Aorta (tissue), 5 donors: ENCODE measurements around the gene ZNF277. TPM values are rescaled to one million over a fixed set of nuclear protein-coding genes. Genes with fewer than 3 reads are reported as not detected.

Source experiments
- ATAC-seq: fragments of 200-7000 bp; cut with Tn5 transposase; one replicate; pipeline ENCODE4 v1.9.1; 2022; ENCODE audit warnings: moderate library complexity; ENCODE audit not compliant: low FRiP score
- DNase-seq, 2 donors: peaks; one replicate each; pipeline ENCODE4 v3.0.0-alpha.2; 2020
- H3K27ac ChIP-seq, 2 donors: one replicate each; pipeline ENCODE4 v1.5.1; 2013; ENCODE audit warnings: low read length in 2 of 2, mild to moderate bottlenecking in 2 of 2, moderate library complexity in 2 of 2, control low read depth in 1 of 2, inconsistent platforms in 1 of 2, low read depth in 1 of 2
- H3K27me3 ChIP-seq, 2 donors: one replicate each; pipeline ENCODE4 v1.6.1; 2013; ENCODE audit warnings: control low read depth in 1 of 2, low read length in 1 of 2, mild to moderate bottlenecking in 1 of 2, moderate library complexity in 1 of 2; ENCODE audit not compliant: insufficient read depth in 2 of 2, control insufficient read depth in 1 of 2
- H3K36me3 ChIP-seq, 2 donors: one replicate each; pipeline ENCODE4 v1.6.1; 2013; ENCODE audit warnings: control low read depth in 1 of 2, low read length in 1 of 2, mild to moderate bottlenecking in 1 of 2; ENCODE audit not compliant: insufficient read depth in 2 of 2, control insufficient read depth in 1 of 2
- H3K4me1 ChIP-seq, 2 donors: one replicate each; pipeline ENCODE4 v1.6.1; 2013; ENCODE audit warnings: low read length in 2 of 2, control low read depth in 1 of 2, mild to moderate bottlenecking in 1 of 2, moderate library complexity in 1 of 2; ENCODE audit not compliant: insufficient read depth in 2 of 2, control insufficient read depth in 1 of 2
- H3K4me3 ChIP-seq, 2 donors: one replicate each; pipeline ENCODE4 v1.5.1; 2013; ENCODE audit warnings: low read length in 2 of 2, control low read depth in 1 of 2, mild to moderate bottlenecking in 1 of 2
- H3K9me3 ChIP-seq: one replicate; pipeline ENCODE4 v1.6.1; 2013; ENCODE audit warnings: mild to moderate bottlenecking, low read length; ENCODE audit not compliant: control insufficient read depth
- WGBS, 2 donors: extraction: QIAGEN DNeasy Blood & Tissue Kit; methylation state at CpG; one replicate each; pipeline ENCODE4 v1.1.7; 2013; 5-methylcytosine and 5-hydroxymethylcytosine counted together
- intact Hi-C, 2 donors: fragments of 100-400 bp; cut with DNase I; formaldehyde crosslinking; loops; one replicate each; pipeline versions ENCODE4 v1.14.2 to v1.15.0; 2022
- polyA plus RNA-seq, 2 donors: library from polyadenylated mRNA; stranded (reverse); fragments of 200-250 nt; gene quantifications; one replicate each; pipeline ENCODE4 v1.2.3, GENCODE V29; 2013
- total RNA-seq, 2 donors: library from RNA; stranded (reverse); fragmentation: NEBNext Ultra II Directional; extraction: Animal tissue kit (Norgen Biotek cat#: 25700); gene quantifications; one replicate each; pipeline ENCODE4 v1.2.1, GENCODE V29; 2021
- donor health status: healthy with polysubstance abuse.
- donor health status: Bipolar disorder and iron deficiency.
- donor health status: DM: no; HTN: no; CAD: no.
- donor health status: DM: no; HTN: no; CAD: no.
- donor health status: DM: yes; HTN: yes; CAD: no.

The ZNF277 gene
- total and polyA plus RNA-seq, 4 donors = 17.8 to 41.6 (median 21.0) TPM

GRCh38 chr7:112360681-112361080 is 154.2 kb downstream of the ZNF277 start:
- no peaks in the 10 kb centered on the region for H3K27me3 ChIP-seq
- DNase-seq (no peak), ATAC-seq (no peak)
- H3K36me3 ChIP-seq = no peaks in the 10 kb centered on the region
- 67 to 69% methylated on average over 8 of the region's 8 CpGs for WGBS, 2 donors
- intact Hi-C loops = no loop called here
- no peak overlapping the region for H3K4me3 ChIP-seq
- no peaks in the 10 kb centered on the region for H3K9me3 ChIP-seq
- H3K27ac ChIP-seq = no peak overlapping the region
- H3K4me1 ChIP-seq = no peaks in the 10 kb centered on the region

- Histone ChIP-seq H3K36me3 (no peaks in the 10 kb centered on the region), H3K27me3 (no peaks in the 10 kb centered on the region), H3K27ac (peak overlapping the region in 1 of 2 donors; percentile 16), H3K9me3 (no peaks in the 10 kb centered on the region), H3K4me1 (no peaks in the 10 kb centered on the region), H3K4me3 (no peak overlapping the region)
- ATAC-seq (no peak), DNase-seq (no peak)
- 59 to 61% methylated on average over 3 of the region's 3 CpGs for WGBS, 2 donors
- intact Hi-C loops = no loop called here
Measured at GRCh38 chr7:112361154-112361553, 154.7 kb downstream of the ZNF277 start.

GRCh38 chr7:112362053-112362650 is 155.7 kb downstream of the ZNF277 start:
- DNase-seq = no peak
- ATAC-seq = no peak
- intact Hi-C loops = no loop called here
- H3K27ac ChIP-seq = no peak overlapping the region
- H3K36me3 ChIP-seq = no peaks in the 10 kb centered on the region
- H3K27me3 ChIP-seq = no peaks in the 10 kb centered on the region
- H3K4me3 ChIP-seq = no peak overlapping the region
- no peaks in the 10 kb centered on the region for H3K4me1 ChIP-seq
- H3K9me3 ChIP-seq = no peaks in the 10 kb centered on the region
- 88 to 92% methylated on average over 2 of the region's 2 CpGs for WGBS, 2 donors

GRCh38 chr7:112362731-112363131 is 156.2 kb downstream of the ZNF277 start:
- H3K4me3 ChIP-seq = no peak overlapping the region

GRCh38 chr7:112364388-112364787 is 157.9 kb downstream of the ZNF277 start:
- Histone ChIP-seq H3K4me3 (no peak overlapping the region), H3K27me3 (no peaks in the 10 kb centered on the region), H3K36me3 (no peaks in the 10 kb centered on the region), H3K4me1 (no peaks in the 10 kb centered on the region), H3K27ac (no peak overlapping the region), H3K9me3 (no peaks in the 10 kb centered on the region)
- 98 to 100% methylated on average over 1 of the region's 1 CpG for WGBS, 2 donors
- ATAC-seq = no peak
- intact Hi-C loops = no loop called here
- DNase-seq = no peak

More at GRCh38 chr7:112362731-112363131, 156.2 kb downstream of the ZNF277 start:
- no peak for DNase-seq
- Histone ChIP-seq H3K27ac (no peak overlapping the region), H3K4me1 (no peaks in the 10 kb centered on the region), H3K9me3 (no peaks in the 10 kb centered on the region), H3K36me3 (no peaks in the 10 kb centered on the region), H3K27me3 (no peaks in the 10 kb centered on the region)
- intact Hi-C loops = no loop called here
- no peak for ATAC-seq
- 14 to 18% methylated on average over 8 of the region's 8 CpGs for WGBS, 2 donors

GRCh38 chr7:112365551-112365950 is 159.1 kb downstream of the ZNF277 start:
- Histone ChIP-seq H3K27ac (no peak overlapping the region), H3K9me3 (no peaks in the 10 kb centered on the region), H3K4me1 (no peaks in the 10 kb centered on the region), H3K36me3 (no peaks in the 10 kb centered on the region), H3K4me3 (no peak overlapping the region), H3K27me3 (no peaks in the 10 kb centered on the region)
- intact Hi-C loops = no loop called here
- DNase-seq = no peak
- no peak for ATAC-seq
- 96 to 100% methylated on average over 3 of the region's 3 CpGs for WGBS, 2 donors

- Histone ChIP-seq H3K9me3 (no peaks in the 10 kb centered on the region), H3K4me1 (no peaks in the 10 kb centered on the region), H3K36me3 (no peaks in the 10 kb centered on the region), H3K4me3 (no peak overlapping the region), H3K27me3 (no peaks in the 10 kb centered on the region), H3K27ac (no peak overlapping the region)
- ATAC-seq (no peak), DNase-seq (no peak)
- intact Hi-C loops = no loop called here
- 96 to 100% methylated on average over 1 of the region's 1 CpG for WGBS, 2 donors
Measured at GRCh38 chr7:112366886-112367285, 160.4 kb downstream of the ZNF277 start.

- DNase-seq (no peak), ATAC-seq (no peak)
- Histone ChIP-seq H3K9me3 (no peaks in the 10 kb centered on the region), H3K27ac (no peak overlapping the region), H3K36me3 (no peaks in the 10 kb centered on the region), H3K27me3 (no peaks in the 10 kb centered on the region), H3K4me3 (no peak overlapping the region), H3K4me1 (no peaks in the 10 kb centered on the region)
- 31 to 36% methylated on average over 2 of the region's 2 CpGs for WGBS, 2 donors
- intact Hi-C loops = no loop called here
Measured at GRCh38 chr7:112370436-112370835, 163.9 kb downstream of the ZNF277 start.

GRCh38 chr7:112371701-112372100 is 165.2 kb downstream of the ZNF277 start:
- H3K9me3 ChIP-seq = no peaks in the 10 kb centered on the region
- H3K27ac ChIP-seq = no peak overlapping the region
- DNase-seq = no peak
- no peak for ATAC-seq
- intact Hi-C loops = no loop called here
- no peak overlapping the region for H3K4me3 ChIP-seq
- no peaks in the 10 kb centered on the region for H3K4me1 ChIP-seq
- H3K36me3 ChIP-seq = no peaks in the 10 kb centered on the region
- no peaks in the 10 kb centered on the region for H3K27me3 ChIP-seq
- WGBS, 2 donors = 24 to 36% methylated on average over 2 of the region's 2 CpGs
